OCI-LY7 (cell line): ENCODE measurements around the gene BPIFB6. TPM values are rescaled to one million over a fixed set of nuclear protein-coding genes. Genes with fewer than 3 reads are reported as not detected.

Experiments used
- BruUV-seq: library from RNA; stranded (reverse); fragments of 400-500 nt; replicated peaks from 2 replicates; lab custom pipeline; 2021; lab: Mats Ljungman, UMichigan
- CTCF ChIA-PET: fragments of 300-600 bp; sonication (Branson Sonifier 250); formaldehyde crosslinking; loops from one replicate; lab custom pipeline; 2022; ENCODE audit warnings: antibody characterized with exemption; ENCODE audit not compliant: unreplicated experiment; lab: Charles Lee
- POLR2A ChIA-PET: fragments of 300-600 bp; sonication (Branson Sonifier 250); formaldehyde crosslinking; loops from one replicate; lab custom pipeline; 2022; ENCODE audit warnings: antibody characterized with exemption; lab: Charles Lee
- DNase-seq: peaks from one replicate; pipeline ENCODE4 v3.0.0-alpha.2; 2015; ENCODE audit warnings: low spot score
- H2AFZ ChIP-seq: fragments of 200-600 bp; sonication (generic), shearing (Covaris generic); 2 replicates; pipeline ENCODE4 v1.6.1; 2014; ENCODE audit warnings: mild to moderate bottlenecking, antibody characterized with exemption, low read length, moderate library complexity
- H3K27ac ChIP-seq: fragments of 200-600 bp; sonication (generic); 2 replicates; pipeline ENCODE4 v1.5.1; 2014; ENCODE audit warnings: mixed run types, low read depth, mild to moderate bottlenecking, moderate library complexity, low read length, inconsistent platforms; ENCODE audit not compliant: poor library complexity, severe bottlenecking
- H3K36me3 ChIP-seq: fragments of 200-600 bp; sonication (generic); 2 replicates; pipeline ENCODE4 v1.6.1; 2014; ENCODE audit warnings: mild to moderate bottlenecking, antibody characterized with exemption, low read length, moderate library complexity, mixed read lengths; ENCODE audit not compliant: insufficient read depth
- H3K4me1 ChIP-seq: fragments of 200-600 bp; sonication (generic); 2 replicates; pipeline ENCODE4 v1.5.1; 2014; ENCODE audit warnings: mild to moderate bottlenecking, low read length; ENCODE audit not compliant: insufficient read depth, poor library complexity, severe bottlenecking
- H3K4me2 ChIP-seq: fragments of 200-600 bp; sonication (generic); 2 replicates; pipeline ENCODE4 v1.6.1; 2014; ENCODE audit warnings: mild to moderate bottlenecking, low read length
- H3K4me3 ChIP-seq: fragments of 200-600 bp; sonication (generic); 2 replicates; pipeline ENCODE4 v1.5.1; 2014; ENCODE audit warnings: mild to moderate bottlenecking, low read depth, low read length; ENCODE audit not compliant: poor library complexity, severe bottlenecking
- H3K79me2 ChIP-seq: fragments of 200-600 bp; sonication (generic); 2 replicates; pipeline ENCODE4 v1.6.1; 2016; ENCODE audit warnings: low read depth, mild to moderate bottlenecking, low read length, moderate library complexity, mixed read lengths; ENCODE audit not compliant: insufficient read depth
- H3K9me2 ChIP-seq: fragments of 200-600 bp; sonication (generic); 2 replicates; pipeline ENCODE4 v1.6.1; 2016; ENCODE audit warnings: mild to moderate bottlenecking, low read length, mixed read lengths; ENCODE audit not compliant: insufficient read depth
- H3K9me3 ChIP-seq: fragments of 200-600 bp; sonication (generic); 2 replicates; pipeline ENCODE4 v1.6.1; 2014; ENCODE audit warnings: mild to moderate bottlenecking, mixed run types, low read length, mixed read lengths
- H4K20me1 ChIP-seq: fragments of 200-600 bp; sonication (generic); 2 replicates; pipeline ENCODE4 v1.6.1; 2014; ENCODE audit warnings: mild to moderate bottlenecking, antibody characterized with exemption, low read length, moderate library complexity, mixed read lengths; ENCODE audit not compliant: insufficient read depth
- CTCF ChIP-seq: fragments of 200-600 bp; sonication (generic); conservative IDR thresholded peaks from 2 replicates; pipeline ENCODE4 v1.5.1; 2014; ENCODE audit warnings: mild to moderate bottlenecking, antibody characterized with exemption, low read length, moderate library complexity, mixed read lengths
- EZH2phosphoT487 ChIP-seq: fragments of 200-600 bp; sonication (generic); IDR thresholded peaks from 2 replicates; pipeline ENCODE4 v1.6.1; 2018; ENCODE audit warnings: low read depth, borderline replicate concordance, mild to moderate bottlenecking, mixed run types, antibody characterized with exemption, low read length, moderate library complexity, mixed read lengths
- intact Hi-C: fragments of 100-400 bp; cut with micrococcal nuclease; formaldehyde crosslinking; loops from one replicate; pipeline ENCODE4 v1.10.0; 2022; ENCODE audit not compliant: unreplicated experiment
- total RNA-seq, 2 experiments: library from RNA; depleted of rRNA in 1 of 2; stranded (reverse); fragments of >200 nt in 1 of 2; shearing (Covaris generic) in 1 of 2; gene quantifications; 2 replicates each; pipeline ENCODE4 v1.2.3, GENCODE V29; 2014 to 2022

Gene BPIFB6
- total RNA-seq, 2 experiments from 2014 or later = not detected

GRCh38 chr20:33010133-33010504 lies 21.3 kb upstream of the BPIFB6 start:
- Histone ChIP-seq H3K9me2 (no peaks in the 10 kb centered on the region), H3K4me1 (no peaks in the 10 kb centered on the region), H3K79me2 (no peaks in the 10 kb centered on the region), H3K9me3 (peaks cover 3% of the 10 kb centered on the region; the same call in 1 of the 2 replicates), H3K27ac (no peak overlapping the region), H3K4me2 (no peak overlapping the region), H3K4me3 (no peak overlapping the region), H2AFZ (no peak overlapping the region), H4K20me1 (no peaks in the 10 kb centered on the region), H3K36me3 (no peaks in the 10 kb centered on the region)
- no peak for TF ChIP-seq CTCF
- no peak for TF ChIP-seq EZH2phosphoT487
- no peak for DNase-seq
- no TSS peak for BruUV-seq
- ChIA-PET POLR2A (interaction anchor here (0.6 kb wide), 1 partner anchor 177 kb away, joined by 10 read pairs; no protein-coding TSS in a partner anchor), CTCF (interaction anchor here (0.6 kb wide), 1 partner anchor 14 kb away, joined by 3 read pairs; no protein-coding TSS in a partner anchor)
- intact Hi-C loops = no loop called here

GRCh38 chr20:33010674-33011449 lies 20.6 kb upstream of the BPIFB6 start:
- no peak for TF ChIP-seq CTCF
- no peak for TF ChIP-seq EZH2phosphoT487
- DNase-seq = no peak
- H3K4me1 ChIP-seq = no peaks in the 10 kb centered on the region
- H3K36me3 ChIP-seq = no peaks in the 10 kb centered on the region
- ChIA-PET POLR2A (no interaction called here), CTCF (no interaction called here)
- no peaks in the 10 kb centered on the region for H4K20me1 ChIP-seq
- intact Hi-C loops = no loop called here
- no peaks in the 10 kb centered on the region for H3K79me2 ChIP-seq
- H2AFZ ChIP-seq = no peak overlapping the region
- BruUV-seq = no TSS peak
- no peaks in the 10 kb centered on the region for H3K9me2 ChIP-seq
- H3K9me3 ChIP-seq = no peaks in the 10 kb centered on the region
- H3K4me3 ChIP-seq = no peak overlapping the region
- H3K27ac ChIP-seq = no peak overlapping the region
- no peak overlapping the region for H3K4me2 ChIP-seq
